GM21786 (cell line): ENCODE measurements around the gene DYNC1H1.

Source experiments
- ATAC-seq: cut with Tn5 transposase; IDR thresholded peaks from one replicate; pipeline ENCODE4 v1.9.1; 2021; ENCODE audit not compliant: unreplicated experiment

Gene DYNC1H1

DNA sequence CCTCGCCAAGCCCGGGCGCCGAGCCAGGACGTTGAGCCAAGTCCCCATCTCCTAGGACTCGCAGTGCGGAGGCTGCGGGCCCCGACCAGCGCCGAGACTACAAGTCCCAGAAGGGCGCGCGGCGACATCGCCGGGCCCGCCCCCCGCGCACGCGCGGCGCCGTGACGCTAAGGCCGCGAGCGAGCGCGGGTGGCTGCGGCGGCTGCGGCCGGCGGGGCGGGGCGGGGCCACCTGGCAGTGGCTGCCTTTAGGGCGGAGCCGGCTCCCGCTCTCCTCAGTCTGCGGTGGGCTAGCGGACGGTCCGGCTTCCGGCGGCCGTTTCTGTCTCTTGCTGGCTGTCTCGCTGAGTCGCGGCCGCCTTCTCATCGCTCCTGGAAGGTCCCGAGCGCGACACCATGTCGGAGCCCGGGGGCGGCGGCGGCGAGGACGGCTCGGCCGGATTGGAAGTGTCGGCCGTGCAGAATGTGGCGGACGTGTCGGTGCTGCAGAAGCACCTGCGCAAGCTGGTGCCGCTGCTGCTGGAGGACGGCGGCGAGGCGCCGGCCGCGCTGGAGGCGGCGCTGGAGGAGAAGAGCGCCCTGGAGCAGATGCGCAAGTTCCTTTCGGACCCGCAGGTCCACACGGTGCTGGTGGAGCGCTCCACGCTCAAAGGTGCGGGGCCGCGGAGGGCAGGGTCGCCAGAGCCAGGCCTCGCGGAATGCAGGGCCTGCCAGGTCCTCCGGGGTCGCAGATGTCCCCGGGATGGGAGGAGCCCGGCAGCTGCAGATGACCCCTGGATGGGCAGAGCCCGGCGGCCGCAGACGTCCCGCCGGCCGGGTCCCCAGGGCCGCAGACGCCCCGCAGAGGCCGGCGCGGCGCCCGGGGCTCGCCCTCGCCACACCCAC is at the start of gene DYNC1H1:
DYNC1H1 (plus strand) TSS at position 277 of the 884 bp plus-strand sequence; CDS start at position 396, 119 bp downstream.
- ATAC-seq, result peak; percentile 83

DNA sequence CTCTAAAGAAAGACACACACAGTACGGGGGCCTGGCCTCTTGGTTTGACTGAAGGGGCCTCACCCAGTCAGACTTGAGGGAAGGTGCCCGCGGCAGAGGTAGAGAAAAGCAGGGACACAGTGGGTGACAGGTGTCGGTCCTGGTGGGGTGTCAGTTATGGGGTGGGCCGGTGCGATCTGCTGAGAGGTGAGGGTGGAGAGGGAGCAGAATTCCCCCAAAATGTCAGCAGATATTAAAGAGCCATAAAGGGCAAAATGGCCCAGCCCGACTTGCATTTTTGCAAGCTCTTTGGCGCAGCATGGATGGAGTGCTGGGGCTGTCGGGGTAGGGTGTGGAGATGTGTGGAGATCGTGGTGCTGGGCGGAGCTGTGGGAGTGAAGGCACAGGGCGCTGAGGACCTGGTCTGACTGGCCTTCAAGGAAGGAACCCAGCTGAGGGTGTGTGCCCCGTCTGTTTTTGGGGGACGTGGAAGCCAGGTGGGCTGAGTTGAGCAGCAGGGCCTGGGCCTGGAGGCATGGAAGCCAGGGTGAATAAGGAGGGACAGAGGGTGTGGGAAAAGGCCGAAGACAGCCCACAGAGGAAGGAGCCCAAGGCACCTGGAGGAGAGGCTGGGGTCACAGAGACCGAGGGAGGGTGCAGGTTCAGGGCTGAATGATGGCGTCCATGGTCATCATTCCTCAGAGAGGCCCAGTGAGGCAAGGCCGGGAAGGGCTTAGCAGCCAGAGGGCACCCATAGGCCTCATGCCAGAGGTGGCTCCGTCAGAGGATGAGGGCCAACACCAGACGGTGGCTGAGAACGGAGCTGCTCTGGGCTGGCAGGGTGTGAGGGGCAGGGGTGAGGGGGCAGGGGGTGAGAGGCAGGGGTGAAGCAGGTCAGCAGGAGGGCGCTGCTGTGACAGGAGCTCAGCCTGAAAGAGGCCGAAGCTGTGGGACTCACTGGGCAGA is 48.2 kb upstream of the DYNC1H1 start:
- ATAC-seq, result no peak

DNA sequence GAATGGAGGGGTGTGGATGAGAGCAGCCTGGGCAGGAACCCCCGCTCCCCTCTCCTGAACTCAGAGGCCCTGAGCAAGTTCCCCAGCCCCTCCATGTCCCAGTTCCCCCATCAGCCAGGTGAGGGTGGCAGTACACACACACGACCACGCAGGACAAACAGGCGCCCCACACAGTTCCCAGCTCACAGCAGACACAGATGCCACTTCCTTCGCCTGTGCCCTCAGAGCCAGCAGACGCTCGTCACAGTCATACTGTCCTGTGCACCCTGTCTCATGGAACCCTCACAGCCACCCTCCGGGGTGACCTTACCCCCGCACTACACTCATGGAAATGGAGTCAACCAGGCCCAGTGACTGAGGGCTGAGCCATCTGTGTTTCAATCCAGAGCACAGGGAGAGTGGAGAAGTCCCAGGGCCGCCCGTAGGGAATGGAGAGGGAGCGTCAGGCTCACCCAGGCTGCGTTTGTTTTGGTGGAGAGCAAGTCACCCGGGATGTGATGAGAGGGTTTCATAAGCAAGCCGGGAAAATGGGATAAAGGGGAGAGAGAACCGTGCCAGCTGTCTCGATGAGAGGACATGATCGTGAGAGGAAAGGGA is 47.5 kb upstream of the DYNC1H1 start:
- no peak for ATAC-seq

DNA sequence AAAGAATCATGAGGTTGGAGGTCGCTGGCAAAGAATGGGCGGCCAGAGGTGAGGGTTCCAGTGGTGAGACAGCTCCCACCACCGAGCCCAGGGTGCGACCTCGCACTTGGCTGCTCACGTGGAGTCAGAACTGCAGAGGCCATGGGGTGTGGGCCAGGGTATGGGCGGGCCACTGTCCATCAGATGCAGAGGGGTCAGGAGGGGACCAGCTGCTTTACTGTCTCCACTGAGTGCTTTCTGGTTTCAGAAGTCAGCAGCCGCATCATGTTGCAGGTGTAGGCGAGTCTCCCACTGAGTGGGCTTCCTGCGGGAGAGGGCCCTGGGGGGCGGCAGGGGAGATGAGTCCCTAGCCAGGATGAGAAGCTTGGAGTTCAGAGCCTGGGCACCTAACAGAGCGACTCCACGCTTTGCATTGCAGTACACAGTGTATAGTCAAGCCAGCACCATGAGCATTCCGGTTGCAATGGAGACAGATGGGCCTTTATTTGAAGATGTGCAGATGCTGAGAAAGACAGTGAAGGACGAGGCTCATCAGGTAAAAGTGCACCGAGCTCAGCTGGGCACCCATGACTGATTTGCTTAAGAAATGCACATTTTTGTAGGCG is 46.9 kb upstream of the DYNC1H1 start:
- no peak for ATAC-seq

DNA sequence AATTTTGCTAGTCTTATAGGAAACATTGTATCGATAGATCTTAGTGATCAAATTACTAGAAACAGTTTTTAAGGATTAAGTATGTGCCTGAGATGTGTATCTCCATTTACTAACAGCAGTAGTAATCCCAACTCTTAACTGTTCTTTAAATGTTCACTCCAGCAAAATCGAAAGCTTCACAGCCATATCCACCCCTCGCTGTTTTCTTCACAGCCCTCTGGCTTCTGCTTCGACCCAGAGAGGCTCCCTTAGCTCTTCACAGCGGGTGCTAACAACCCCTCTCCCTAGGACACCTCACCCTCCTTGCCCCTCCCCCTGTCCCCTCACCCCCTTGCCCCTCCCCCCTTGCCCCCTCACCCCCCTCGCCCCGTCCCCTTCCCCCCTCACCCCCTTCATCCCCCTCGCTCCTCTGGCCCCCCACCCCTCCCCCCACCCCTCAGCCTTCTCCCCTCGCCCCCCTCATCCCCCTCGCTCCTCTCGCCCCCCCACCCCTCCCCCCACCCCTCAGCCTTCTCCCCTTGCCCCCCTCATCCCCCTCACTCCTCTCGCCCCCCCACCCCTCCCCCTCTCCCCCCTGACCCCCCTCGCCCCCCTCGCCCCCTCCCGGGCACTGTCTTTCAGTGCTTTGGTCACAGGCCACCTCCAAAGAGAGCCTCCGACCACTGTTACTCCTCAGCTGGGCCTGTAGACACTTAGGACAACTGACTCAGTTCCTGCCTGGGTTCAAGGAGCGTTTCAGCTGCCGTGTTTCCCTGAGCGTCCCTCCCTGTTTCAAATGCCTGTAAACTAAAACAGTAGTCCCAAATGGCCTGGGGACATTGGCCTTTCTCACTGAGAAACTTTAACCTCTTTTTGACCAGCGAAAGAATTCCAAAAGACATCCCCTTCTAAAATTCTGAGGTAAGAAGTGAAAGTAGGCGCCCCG is 46.0 kb upstream of the DYNC1H1 start:
- ATAC-seq, result no peak

DNA sequence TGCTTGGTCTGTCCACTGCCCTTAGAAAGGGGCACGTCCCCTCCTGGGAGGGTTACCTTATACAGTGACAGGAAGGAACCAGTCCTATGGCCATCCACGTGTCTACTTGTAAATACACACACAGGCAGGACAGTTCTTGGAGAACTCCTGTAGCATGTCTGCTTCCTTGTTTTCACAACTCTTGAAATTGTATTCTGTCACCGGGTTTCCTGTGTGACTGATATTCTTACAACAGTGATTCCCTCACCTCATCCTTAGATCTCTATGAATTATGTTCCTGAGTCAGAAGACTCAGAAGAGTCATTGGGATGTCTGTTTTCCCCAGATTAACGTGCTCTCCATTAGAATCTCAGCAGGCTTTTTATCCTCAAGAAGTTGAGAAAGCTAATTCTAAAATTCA is 44.1 kb upstream of the DYNC1H1 start:
- ATAC-seq, result no peak

DNA sequence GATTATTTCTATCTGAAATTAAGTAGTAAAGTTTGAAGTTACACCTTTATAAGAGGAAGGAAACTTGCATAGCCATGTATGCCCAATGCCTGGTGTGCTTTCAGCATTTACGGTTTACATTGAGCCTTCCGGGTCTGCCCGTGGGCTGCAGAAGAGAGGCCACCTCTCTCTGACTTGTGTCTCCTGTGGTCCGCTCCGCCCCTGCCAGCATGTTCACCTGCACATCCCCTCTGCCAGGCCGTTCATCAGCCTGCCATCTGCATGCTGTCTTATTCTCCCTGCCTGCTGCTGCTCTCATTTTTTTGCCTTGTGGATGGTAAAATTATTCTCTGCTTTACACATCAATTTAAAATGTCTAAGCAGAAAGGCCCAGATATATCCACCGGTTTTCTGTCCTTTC is 41.5 kb upstream of the DYNC1H1 start:
- ATAC-seq, result no peak

DNA sequence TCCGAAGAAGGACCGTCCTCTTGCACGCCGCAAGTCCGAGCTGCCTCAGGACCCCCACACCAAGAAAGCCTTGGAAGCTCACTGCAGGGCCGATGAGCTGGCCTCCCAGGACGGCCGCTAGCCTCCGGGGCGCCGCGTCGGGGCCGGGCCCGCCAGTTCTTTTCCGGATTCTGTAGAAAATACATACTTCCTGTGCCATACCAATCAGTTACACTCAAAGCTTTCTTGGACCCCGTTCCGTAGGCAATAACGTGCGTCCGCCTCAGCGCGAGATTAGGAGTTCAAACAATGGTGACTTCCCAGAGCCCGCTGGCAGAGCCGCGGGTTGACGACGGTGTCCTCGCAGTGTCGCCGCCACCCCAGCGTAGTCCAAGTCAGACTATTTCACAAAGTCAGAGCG is 39.2 kb upstream of the DYNC1H1 start:
- ATAC-seq, result no peak

DNA sequence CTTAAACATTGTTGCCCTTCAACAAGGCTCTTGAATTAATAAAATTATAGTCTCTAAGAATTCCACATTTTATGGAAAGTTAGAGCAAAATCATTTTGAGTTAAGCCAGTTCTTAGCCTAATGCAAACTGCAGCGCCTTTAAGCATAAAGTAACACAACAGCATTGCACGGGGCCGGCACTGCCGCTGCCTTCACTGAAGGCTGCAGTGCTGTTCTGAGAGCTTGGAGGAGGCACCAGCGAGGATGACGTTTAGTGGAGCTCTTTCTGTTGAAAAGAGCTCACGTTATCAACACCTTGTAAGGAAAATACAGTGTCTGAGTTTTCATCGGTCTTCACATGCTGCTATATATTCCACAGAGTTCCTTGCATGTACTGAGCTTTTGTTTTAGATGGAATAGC is 38.3 kb upstream of the DYNC1H1 start:
- no peak for ATAC-seq

DNA sequence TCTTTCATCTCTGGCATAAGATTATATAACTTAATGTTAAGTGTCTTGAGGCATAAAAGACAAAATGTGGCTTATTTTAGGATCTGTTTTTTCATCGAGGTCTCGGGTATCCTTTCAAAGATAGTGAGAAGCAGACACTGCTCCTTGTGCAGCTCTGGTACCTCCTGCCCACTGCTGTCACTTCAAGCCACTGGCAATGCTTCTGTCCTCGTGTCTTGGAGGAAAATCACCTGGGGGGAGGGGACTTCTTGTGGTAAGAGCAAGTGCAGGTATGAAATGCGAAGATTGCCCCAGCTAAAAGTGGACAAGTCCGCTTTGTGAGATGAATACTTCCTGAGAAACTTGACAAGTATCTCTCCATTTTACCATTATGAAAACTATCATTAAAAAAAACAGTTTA is 37.8 kb upstream of the DYNC1H1 start:
- no peak for ATAC-seq

DNA sequence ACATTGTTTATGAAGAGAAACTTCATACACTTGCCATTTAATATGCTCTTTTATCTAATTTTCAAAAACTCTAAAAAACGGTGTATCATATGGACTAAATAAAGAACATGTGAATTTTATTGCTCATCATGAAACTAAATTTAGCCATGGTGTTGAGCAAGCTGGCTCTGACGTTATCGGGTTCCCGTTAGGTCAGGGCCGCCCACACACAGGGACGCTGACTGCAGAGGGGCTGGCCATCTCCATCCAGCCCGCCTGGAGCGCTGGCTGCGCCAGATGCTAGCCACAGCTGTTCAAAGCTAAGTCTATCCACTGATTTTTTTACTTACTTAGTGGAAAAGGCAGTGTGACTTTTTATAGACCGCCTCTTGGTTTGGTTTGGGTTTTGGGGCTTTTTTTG is 36.5 kb upstream of the DYNC1H1 start:
- ATAC-seq, result no peak

DNA sequence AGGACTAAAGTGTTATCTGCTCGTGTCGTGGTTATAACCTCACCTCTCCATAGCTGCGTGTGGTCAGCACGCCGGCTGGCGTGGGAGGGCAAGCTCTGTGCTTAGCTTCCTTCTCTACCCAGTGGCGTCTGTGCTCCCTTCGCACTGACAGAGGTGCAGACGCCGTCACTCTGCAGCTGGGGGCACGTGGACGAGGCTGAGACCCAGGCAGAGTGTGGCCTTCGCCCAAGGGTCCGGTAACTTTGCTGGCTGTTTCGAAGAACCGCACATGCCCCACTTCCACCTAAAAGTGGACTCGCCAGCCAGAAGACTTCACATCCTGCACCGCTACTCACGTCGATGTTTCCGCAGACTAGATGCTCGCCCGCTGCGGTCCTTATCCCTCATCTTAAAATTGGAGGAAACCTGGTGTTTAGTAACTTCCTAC is 35.9 kb upstream of the DYNC1H1 start:
- no peak for ATAC-seq

DNA sequence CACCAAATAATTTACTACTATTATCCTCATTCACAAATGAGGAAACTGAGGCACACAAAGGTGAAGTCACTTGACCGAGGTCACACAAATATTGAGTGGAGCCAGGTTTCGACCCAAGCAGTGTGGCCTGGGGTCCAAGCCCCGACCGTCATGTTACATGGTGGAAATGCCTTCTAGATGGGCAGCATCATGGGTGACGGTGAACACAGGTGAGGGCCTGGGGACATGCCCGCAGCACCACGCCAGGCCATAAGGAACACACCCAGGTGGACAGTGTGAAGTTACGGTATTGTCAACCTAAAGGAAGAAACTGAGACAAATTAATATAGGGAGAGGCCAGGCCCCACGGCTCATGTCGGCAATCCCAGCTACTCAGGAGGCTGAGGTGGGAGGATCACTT is 35.3 kb upstream of the DYNC1H1 start:
- no peak for ATAC-seq

DNA sequence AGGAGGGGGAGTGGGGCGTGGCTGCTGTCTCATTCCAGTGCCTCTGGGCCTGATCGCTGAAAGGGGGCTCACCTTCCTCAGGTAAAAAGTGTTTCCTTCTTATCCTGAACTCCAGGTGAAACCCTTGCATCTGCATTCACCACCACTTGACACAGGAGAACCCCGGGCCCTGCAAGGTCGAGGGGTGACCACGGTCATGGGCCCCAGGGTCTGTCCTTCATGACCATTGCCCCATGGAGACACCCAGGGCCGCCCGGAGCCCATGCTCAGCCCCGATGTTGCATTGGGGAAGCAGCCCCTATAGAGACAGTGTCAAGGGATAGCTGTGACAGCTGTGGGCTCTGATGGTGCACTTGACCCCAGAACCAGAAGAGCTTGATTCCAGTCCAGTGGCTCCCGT is 34.4 kb upstream of the DYNC1H1 start:
- no peak for ATAC-seq

DNA sequence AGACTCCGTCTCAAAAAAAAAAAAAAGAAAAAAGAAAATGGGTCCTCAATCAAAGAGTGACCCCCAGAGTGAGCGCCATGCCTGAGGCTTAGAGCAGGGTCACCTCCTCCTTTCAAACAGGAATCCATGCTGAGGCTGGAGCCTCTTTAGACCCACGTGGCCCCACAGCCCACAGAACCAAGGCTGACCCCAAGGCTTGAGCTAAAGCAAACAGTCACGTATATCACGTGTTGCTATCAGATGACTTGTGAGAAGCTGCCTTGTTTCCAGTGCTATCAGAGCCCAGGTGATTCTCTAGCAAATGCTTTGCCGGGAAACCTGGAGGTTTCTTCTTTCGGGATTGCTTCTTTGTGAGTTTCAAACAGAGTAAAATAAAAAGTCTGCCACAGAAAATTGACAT is 31.7 kb upstream of the DYNC1H1 start:
- ATAC-seq, result no peak

DNA sequence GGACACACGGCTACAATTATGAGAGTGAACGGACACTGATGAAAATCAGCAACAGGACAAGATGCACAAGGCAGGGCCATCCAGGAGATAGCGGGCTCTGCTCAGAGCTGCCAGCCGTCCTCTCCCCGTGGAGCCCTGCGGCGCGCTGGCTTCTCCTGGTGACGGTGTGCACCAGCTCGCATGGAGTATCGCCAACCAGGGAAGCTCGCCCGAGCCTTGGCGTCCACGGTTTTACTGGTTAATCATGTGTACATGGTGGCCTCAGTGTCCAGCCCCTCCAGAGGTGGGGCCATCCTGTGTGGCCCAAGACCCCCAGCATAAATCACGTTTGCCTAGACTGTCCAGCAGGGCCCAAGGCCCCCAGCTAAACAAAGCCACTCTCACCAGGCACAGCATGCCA is 31.2 kb upstream of the DYNC1H1 start:
- no peak for ATAC-seq

DNA sequence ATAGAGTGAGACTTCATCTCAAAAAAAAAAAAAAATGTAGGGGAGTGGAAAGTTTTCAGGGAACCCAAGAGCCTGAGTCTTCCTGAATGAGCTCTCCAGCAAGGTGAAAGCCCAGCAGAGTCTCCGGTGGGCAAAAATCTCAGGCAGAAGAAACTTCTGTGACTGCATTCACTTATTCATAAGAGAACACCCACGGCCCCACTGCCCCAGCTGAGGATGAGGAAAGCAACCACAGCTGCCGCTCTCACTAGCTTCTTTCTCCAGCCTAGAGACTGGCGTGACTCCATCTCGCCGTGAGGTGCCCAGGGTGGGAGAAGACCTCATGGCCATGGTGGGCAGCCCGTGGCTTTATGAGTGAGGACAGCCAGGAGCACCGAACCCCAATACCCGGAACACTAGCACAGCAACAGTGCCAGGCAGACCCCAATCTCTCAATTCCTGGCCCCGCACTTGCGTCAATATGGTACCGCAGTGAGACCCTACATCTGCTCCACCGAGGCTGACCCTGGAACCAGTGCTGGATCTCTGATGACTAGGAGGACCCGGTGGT is 29.7 kb upstream of the DYNC1H1 start:
- ATAC-seq, result no peak

DNA sequence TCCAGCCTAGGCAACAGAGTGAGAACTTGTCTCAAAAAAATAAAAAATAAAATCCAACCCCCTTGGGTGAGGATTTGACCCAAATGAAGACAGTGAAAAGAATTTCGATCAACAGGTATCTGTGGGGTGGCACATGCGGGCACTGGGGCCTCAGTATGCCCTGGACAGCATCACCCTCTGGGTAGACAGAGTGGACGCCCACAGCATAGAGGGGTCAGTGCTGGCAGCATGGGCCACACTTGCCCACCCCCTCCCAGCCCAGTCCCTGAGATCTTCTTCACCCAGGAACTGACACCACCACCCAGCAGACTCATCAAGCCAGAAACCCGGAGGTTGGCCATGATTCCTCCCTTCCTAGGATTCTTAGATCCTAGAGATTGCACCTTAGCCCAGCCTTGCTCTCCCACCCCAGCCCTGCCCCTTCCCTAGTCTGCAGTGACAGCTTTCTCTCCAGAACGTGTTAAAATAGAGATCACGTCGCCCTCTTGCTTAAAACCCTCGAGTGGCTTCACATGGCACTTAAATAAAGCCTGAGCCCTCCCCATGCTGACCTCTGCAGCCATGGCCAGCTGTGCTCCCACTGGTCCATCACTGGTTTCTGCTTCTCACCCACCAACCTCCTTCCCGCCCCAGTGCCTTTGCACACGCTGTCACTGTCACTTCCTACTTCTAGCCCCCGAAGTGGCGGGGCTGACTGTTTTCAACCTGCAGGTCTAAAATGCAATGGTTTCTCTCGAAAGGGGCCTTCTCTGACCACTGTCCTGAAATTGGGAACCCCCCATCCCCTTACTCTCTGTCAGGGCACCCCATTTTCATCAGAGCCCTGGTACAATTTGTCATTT is 26.2 kb upstream of the DYNC1H1 start:
- no peak for ATAC-seq

DNA sequence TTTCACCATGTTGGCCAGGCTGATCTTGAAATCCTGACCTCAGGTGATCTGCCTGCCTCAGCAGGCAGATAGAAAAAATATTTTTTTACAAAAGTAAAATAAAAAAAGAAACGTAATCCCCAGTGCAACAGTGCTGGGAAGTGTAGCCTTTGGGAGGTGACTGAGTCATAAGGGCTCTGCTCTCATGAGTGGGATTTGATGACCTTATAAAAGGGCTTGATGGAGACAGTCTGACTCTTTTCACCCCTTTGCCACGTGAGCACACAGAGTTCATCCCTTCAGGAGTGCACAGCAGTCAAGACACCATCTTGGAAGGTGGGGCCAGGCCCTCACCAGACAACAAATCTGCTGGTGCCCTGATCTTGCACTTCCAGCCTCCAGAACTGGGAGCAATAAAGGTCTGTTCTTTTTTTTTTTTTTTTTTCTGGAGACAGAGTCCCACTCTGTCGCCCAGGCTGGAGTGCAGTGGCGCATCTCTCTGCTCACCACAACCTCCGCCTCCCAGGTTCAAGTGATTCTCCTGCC is 24.7 kb upstream of the DYNC1H1 start:
- no peak for ATAC-seq
